ENCODE measurements around the gene TRMT2A.

DNA sequence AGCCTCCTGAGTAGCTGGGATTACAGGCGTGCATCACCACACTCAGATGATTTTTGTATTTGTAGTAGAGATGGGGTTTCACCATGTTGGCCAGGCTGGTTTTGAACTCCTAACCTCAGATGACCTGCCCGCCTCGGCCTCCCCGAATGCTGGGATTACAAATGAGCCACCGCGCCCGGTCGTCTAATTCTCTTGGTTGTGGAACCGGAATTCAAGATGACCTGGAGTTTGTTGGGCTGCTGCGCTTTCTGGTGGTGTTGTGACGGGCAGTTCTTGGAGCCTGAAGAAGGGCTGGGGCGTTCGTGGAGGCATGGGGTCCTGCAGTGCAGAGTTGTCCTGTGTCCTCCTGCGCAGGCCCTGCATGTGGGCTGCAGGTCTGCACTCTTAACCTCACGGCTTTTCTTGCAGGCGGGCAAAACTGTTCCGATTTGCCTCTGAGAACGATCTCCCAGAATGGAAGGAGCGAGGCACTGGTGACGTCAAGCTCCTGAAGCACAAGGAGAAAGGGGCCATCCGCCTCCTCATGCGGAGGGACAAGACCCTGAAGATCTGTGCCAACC, 4.9 kb upstream of the TRMT2A start:
- no peak for TF ChIP-seq CTCF (IDR thresholded peaks at IDR 0.05)
- TF ChIP-seq POLR2A (IDR thresholded peaks at IDR 0.05) = no peak

Data from body of pancreas (tissue), 4 donors.